ENCODE data around the gene AHNAK.

DNA sequence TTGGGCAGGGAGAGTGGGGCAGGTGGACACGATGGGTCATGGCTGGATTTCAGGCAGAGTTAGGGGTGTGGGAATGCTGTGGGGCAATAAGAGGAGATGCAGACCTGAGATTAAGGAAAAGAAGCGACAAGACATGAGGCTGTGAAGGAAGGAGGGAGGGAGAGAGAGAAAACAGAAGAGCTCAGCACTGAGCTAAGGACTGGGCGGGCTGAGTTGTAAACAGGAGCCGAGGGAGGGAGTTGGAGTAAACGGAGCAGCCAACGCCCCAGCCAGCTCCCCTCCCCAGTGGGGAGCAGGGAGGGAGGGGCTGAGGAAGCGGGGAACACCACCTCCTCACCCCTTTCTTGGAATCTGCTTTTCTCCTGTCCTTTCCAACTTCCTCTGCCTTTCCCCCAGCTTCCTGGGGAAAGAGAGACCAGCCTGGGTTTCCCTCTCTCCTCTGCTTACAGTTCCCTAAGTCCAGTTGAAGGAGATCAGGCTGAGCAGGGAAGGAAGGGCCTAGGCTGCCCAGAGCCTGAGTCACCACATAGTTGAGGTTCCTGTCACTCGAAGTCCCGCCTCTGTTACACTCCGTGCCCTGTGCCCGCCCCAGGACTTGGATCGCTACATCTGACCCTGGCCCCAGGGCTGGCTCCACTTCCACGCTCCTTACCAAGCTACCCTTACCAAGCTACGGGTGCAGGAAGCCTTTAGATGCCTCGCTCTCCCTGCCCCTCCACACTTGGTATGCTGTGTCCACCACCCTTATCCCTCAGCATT is 6.7 kb upstream of the AHNAK start:
- TF ChIP-seq, protein P1, sequence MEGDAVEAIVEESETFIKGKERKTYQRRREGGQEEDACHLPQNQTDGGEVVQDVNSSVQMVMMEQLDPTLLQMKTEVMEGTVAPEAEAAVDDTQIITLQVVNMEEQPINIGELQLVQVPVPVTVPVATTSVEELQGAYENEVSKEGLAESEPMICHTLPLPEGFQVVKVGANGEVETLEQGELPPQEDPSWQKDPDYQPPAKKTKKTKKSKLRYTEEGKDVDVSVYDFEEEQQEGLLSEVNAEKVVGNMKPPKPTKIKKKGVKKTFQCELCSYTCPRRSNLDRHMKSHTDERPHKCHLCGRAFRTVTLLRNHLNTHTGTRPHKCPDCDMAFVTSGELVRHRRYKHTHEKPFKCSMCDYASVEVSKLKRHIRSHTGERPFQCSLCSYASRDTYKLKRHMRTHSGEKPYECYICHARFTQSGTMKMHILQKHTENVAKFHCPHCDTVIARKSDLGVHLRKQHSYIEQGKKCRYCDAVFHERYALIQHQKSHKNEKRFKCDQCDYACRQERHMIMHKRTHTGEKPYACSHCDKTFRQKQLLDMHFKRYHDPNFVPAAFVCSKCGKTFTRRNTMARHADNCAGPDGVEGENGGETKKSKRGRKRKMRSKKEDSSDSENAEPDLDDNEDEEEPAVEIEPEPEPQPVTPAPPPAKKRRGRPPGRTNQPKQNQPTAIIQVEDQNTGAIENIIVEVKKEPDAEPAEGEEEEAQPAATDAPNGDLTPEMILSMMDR (IDR thresholded peaks at IDR 0.05): no peak
- peak; percentile 51 to 76 (median 53) for TF ChIP-seq POLR2A (IDR thresholded peaks at IDR 0.05)
